Diencephalon (tissue), 1 donor: ENCODE data around the gene SPDYE1. TPM values are rescaled to one million over a fixed set of nuclear protein-coding genes. Genes with fewer than 3 reads are reported as not detected.

Source experiments
- total RNA-seq: library from RNA; depleted of rRNA; stranded (reverse); fragments of >200 nt; gene quantifications from one replicate; pipeline ENCODE4 v1.2.3, GENCODE V29; 2014

The SPDYE1 gene
- not detected for total RNA-seq

GRCh38 chr7:43997532-43997931 lies at the start of gene SPDYE1:
SPDYE1 (plus strand) TSS chr7:43997897; CDS start chr7:43999950, 2,053 bp downstream.

GRCh38 chr7:44044315-44045225 lies 46.9 kb downstream of the SPDYE1 start, which contains the start of gene DBNL:
DBNL (plus strand) TSS chr7:44044702; CDS start chr7:44044738, 36 bp downstream.

Other genes starting within 250 kb of the SPDYE1 start
- gene BLVRA, start 239.2 kb upstream of the SPDYE1 start, total RNA-seq = 16.8 TPM
- gene MRPS24, start 128.4 kb upstream of the SPDYE1 start, total RNA-seq = 34.1 TPM
- 34.8 TPM for gene URGCP, start 91.3 kb upstream of the SPDYE1 start, total RNA-seq
- gene UBE2D4, start 71.5 kb upstream of the SPDYE1 start, total RNA-seq = 14.3 TPM
- gene DBNL, start 46.8 kb downstream of the SPDYE1 start, total RNA-seq = 56.1 TPM
- gene PGAM2, start 67.7 kb downstream of the SPDYE1 start, total RNA-seq = 16.4 TPM
- gene POLM, start 84.6 kb downstream of the SPDYE1 start, total RNA-seq = 8.8 TPM
- gene AEBP1, start 106.4 kb downstream of the SPDYE1 start, total RNA-seq = 9.7 TPM
- gene POLD2, start 125.7 kb downstream of the SPDYE1 start, total RNA-seq = 52.6 TPM
- not detected for gene MYL7, start 143.4 kb downstream of the SPDYE1 start, total RNA-seq
- 13.8 TPM for gene GCK, start 191.5 kb downstream of the SPDYE1 start, total RNA-seq
- 74.3 TPM for gene YKT6, start 203.1 kb downstream of the SPDYE1 start, total RNA-seq